Fibroblast of the aortic adventitia (primary cell): Measurements from ENCODE around the gene FMO4. TPM values are rescaled to one million over a fixed set of nuclear protein-coding genes. Genes with fewer than 3 reads are reported as not detected.
"Not testable (repeated sequence)": the region's sequence is repeated elsewhere in the genome, so short reads cannot be mapped to it uniquely, and the experiment has no call there.

ENCODE experiments used
- DNase-seq: peaks from one replicate; pipeline ENCODE4 v3.0.0-alpha.2; 2010; ENCODE audit warnings: low read depth
- H3K4me3 ChIP-seq: 2 replicates; pipeline ENCODE4 v1.5.1; 2011; ENCODE audit warnings: low read depth, mild to moderate bottlenecking, control low read depth, low read length, moderate library complexity
- CTCF ChIP-seq: IDR thresholded peaks from 2 replicates; pipeline ENCODE4 v1.5.1; 2011; ENCODE audit warnings: mild to moderate bottlenecking, low read length, control low read depth, inconsistent platforms; ENCODE audit not compliant: insufficient read depth
- total RNA-seq: library from RNA; depleted of rRNA; stranded (reverse); fragments of >200 nt; gene quantifications from 2 replicates; pipeline ENCODE4 v1.2.3, GENCODE V29; 2012; ENCODE audit warnings: low replicate concordance

Gene FMO4
- total RNA-seq, 1 donor, result 4.8 TPM

GRCh38 chr1:171313319-171313834, 606 bp upstream of the FMO4 start:
- no peak overlapping the region for H3K4me3 ChIP-seq
- no peak for DNase-seq
- TF ChIP-seq CTCF, result no peak

DNA sequence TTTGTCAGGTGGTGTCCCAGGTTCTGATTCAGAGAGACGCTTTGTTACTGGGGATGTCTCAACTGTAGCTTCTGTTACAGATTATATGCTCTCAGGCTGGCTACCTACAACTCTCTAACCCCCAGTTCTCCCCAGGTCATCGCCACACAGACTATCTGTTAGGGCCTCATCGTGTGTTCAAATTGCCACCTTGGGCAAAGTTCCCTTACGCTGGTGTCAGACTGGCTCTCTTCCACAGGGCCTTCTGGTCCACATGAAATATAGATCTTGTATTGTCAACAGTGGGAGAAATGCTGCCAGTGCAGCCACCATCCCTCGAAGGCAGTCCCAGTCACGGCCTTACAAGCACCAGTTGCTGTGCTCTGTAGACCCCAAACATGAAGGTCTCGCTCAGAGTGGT, 15.3 kb downstream of the FMO4 start:
- TF ChIP-seq CTCF, result no peak
- no peak for DNase-seq
- no peak overlapping the region for H3K4me3 ChIP-seq

- no peak overlapping the region for H3K4me3 ChIP-seq
- no peak for TF ChIP-seq CTCF
- DNase-seq, result no peak
These were observed 20.1 kb downstream of the FMO4 start for GRCh38 chr1:171334024-171334640.

DNA sequence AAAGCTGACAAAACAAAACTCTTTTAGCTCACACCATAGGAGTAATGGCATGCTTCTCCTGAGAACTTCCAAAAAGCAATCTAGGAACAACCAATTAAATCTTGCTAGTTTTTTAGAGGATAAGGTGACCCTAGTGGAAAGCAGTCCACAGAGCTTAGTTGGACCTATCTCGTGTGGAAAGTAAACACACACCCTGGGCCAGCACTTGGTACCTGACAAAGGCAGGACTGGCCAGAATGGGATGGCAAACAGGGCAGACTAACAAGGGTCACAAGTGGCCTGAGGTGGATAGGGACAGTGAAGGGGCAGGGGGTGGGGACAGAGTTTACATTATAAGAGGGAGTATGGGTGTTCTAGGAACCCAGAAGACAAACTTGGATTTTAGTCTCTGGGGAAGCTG, 22.0 kb downstream of the FMO4 start:
- no peak for DNase-seq
- no peak for TF ChIP-seq CTCF
- no peak overlapping the region for H3K4me3 ChIP-seq

DNA sequence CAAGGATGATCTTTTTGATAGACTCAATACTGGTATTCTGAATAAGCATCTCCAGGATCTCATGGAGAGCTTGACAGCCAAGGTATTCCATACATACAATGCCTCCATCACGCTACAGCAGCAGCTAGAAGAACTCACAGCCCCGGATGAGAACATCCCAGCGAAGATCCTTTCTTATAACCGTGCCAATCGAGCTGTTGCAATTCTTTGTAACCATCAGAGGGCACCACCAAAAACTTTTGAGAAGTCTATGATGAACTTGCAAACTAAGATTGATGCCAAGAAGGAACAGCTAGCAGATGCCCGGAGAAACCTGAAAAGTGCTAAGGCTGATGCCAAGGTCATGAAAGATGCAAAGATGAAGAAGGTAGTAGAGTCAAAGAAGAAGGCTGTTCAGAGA, 25.4 kb downstream of the FMO4 start:
- not testable (repeated sequence) for DNase-seq, H3K4me3 ChIP-seq

DNA sequence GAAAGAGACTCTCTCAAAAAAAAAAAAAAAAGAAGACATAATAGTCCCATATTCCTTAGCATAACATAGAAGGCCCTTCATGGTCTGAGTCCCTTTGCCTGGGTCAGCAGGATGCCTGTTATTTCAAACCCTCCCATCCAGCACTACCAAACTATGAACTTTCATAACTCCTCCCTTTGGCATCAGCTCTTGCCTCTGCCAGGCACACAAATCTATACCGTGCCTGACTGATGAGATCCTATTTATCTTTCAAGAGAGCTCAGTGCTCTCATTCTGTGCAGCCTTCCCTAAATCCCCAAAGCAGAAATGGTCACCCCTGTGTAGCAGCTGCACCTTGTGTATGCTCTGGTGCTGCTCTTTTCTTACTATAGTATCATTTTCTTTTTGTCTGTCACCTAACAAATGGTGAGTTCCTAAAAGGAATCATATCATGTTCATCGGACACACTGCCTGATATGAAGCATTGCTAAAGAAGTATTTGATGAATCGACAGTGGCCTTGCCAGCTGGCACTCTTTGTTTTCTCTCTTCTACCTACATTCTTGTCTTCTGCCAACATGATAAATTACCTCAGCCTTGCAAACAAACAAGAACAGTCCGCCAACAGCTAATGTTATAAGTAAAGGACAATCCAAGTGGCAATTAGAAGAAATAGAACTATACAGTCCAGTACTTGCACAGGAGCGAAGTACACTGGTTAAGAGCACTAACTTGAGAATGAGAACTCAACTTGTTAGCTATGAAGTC, 29.9 kb downstream of the FMO4 start:
- TF ChIP-seq CTCF, result no peak
- H3K4me3 ChIP-seq, result no peak overlapping the region
- peak; percentile 32 for DNase-seq

DNA sequence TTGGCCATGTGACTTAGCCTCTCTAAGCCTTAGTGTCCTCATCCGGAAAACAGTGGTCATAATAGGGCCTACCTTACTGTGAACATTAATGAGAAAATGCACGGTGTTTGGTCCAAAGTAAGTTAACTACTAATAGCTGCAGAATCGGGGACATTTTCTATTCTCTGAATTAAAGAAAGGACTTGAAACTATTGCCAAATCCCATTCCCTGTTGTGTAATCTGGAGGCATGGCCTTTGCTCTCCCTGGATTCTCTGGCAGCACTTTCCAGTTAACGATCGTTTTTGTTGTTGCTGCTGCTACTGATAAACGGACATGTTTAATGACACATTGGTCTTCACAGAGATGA, 30.5 kb downstream of the FMO4 start:
- no peak overlapping the region for H3K4me3 ChIP-seq
- DNase-seq, result peak; percentile 62
- TF ChIP-seq CTCF, result no peak
